Fibroblast of lung (primary cell): ENCODE measurements around the gene NEFH. TPM values are rescaled to one million over a fixed set of nuclear protein-coding genes. Genes with fewer than 3 reads are reported as not detected.

Source experiments
- DNase-seq, 2 donors: peaks; one replicate each; pipeline versions ENCODE4 v3.0.0 to v3.0.0-alpha.2; 2010; ENCODE audit warnings: low read depth in 2 of 2
- H2AFZ ChIP-seq: 2 replicates; pipeline ENCODE4 v1.5.1; 2012; ENCODE audit warnings: low read length, control low read depth, inconsistent platforms
- H3K27ac ChIP-seq: 2 replicates; pipeline ENCODE4 v1.5.1; 2011; ENCODE audit warnings: low read length, control low read depth; ENCODE audit not compliant: insufficient read depth
- H3K27me3 ChIP-seq: 2 replicates; pipeline ENCODE4 v1.5.1; 2011; ENCODE audit warnings: mild to moderate bottlenecking, low read length; ENCODE audit not compliant: control insufficient read depth, insufficient read depth
- H3K36me3 ChIP-seq: 2 replicates; pipeline ENCODE4 v1.5.1; 2011; ENCODE audit warnings: low read length; ENCODE audit not compliant: control insufficient read depth, insufficient read depth
- H3K4me1 ChIP-seq: 2 replicates; pipeline ENCODE4 v1.5.1; 2011; ENCODE audit warnings: low read length; ENCODE audit not compliant: control insufficient read depth, insufficient read depth; ENCODE audit errors: extremely low read depth
- H3K4me2 ChIP-seq: 2 replicates; pipeline ENCODE4 v1.5.1; 2011; ENCODE audit warnings: low read length, control low read depth; ENCODE audit not compliant: insufficient read depth; ENCODE audit errors: extremely low read depth
- H3K4me3 ChIP-seq, 4 experiments: fragments of 200-600 bp in 1 of 4; sonication (generic) in 1 of 4; replicated peaks in 1 of 4; 2 replicates each; pipeline ENCODE4 v1.5.1; 2011 to 2016; ENCODE audit warnings: low read length in 4 of 4, low read depth in 3 of 4, mild to moderate bottlenecking in 3 of 4, control low read depth in 2 of 4, inconsistent platforms in 1 of 4, mixed read lengths in 1 of 4; ENCODE audit not compliant: insufficient read depth in 1 of 4; ENCODE audit errors: control extremely low read depth in 1 of 4
- H3K79me2 ChIP-seq: 2 replicates; pipeline ENCODE4 v1.5.1; 2012; ENCODE audit warnings: mild to moderate bottlenecking, low read length, inconsistent platforms; ENCODE audit not compliant: control insufficient read depth, insufficient read depth
- H3K9ac ChIP-seq: 2 replicates; pipeline ENCODE4 v1.5.1; 2011; ENCODE audit warnings: mild to moderate bottlenecking, low read length, control low read depth; ENCODE audit not compliant: insufficient read depth
- H3K9me3 ChIP-seq: 2 replicates; pipeline ENCODE4 v1.5.1; 2012; ENCODE audit warnings: low read depth, low read length; ENCODE audit not compliant: control insufficient read depth, insufficient read depth
- H4K20me1 ChIP-seq: 2 replicates; pipeline ENCODE4 v1.5.1; 2011; ENCODE audit warnings: low read length; ENCODE audit not compliant: control insufficient read depth, insufficient read depth; ENCODE audit errors: extremely low read depth
- EZH2 ChIP-seq: IDR thresholded peaks from 2 replicates; pipeline ENCODE4 v1.5.1; 2012; ENCODE audit warnings: low read length, control low read depth, mild to moderate bottlenecking; ENCODE audit errors: missing control alignments
- polyA plus RNA-seq, 2 donors: library from polyadenylated mRNA; depleted of rRNA in 1 of 2; stranded (reverse) in 1 of 2; unstranded in 1 of 2; fragments of >200 nt; gene quantifications; 2 replicates each; pipeline ENCODE4 v1.2.1, GENCODE V29; 2011 to 2012; ENCODE audit warnings: missing spikeins in 1 of 2
- total RNA-seq: library from RNA; depleted of rRNA; stranded (reverse); fragments of >200 nt; gene quantifications from 2 replicates; pipeline ENCODE4 v1.2.1, GENCODE V29; 2014
- TF ChIP-seq, protein P1 (sequence below), 2 donors: IDR thresholded peaks in 1 of 2; conservative IDR thresholded peaks in 1 of 2; 1 replicate in 1 of 2; 2 replicates in 1 of 2; pipeline ENCODE4 v1.5.1; 2011 to 2012; ENCODE audit warnings: low read length in 2 of 2, control low read depth in 1 of 2, inconsistent platforms in 1 of 2, low read depth in 1 of 2, mild to moderate bottlenecking in 1 of 2

The NEFH gene
- total and polyA plus RNA-seq, 2 donors (not counting 1 experiment from before 2014, with no cell fraction given), result 0.17 to 0.37 TPM

- DNase-seq, result peak in 1 of 2 donors; percentile 86
- H3K9ac ChIP-seq, result no peak overlapping the region
- H3K4me2 ChIP-seq, result no peak overlapping the region
Measured at GRCh38 chr22:29456211-29456671, 23.8 kb upstream of the NEFH start.

GRCh38 chr22:29457730-29458129 lies 22.3 kb upstream of the NEFH start:
- TF ChIP-seq, protein P1, sequence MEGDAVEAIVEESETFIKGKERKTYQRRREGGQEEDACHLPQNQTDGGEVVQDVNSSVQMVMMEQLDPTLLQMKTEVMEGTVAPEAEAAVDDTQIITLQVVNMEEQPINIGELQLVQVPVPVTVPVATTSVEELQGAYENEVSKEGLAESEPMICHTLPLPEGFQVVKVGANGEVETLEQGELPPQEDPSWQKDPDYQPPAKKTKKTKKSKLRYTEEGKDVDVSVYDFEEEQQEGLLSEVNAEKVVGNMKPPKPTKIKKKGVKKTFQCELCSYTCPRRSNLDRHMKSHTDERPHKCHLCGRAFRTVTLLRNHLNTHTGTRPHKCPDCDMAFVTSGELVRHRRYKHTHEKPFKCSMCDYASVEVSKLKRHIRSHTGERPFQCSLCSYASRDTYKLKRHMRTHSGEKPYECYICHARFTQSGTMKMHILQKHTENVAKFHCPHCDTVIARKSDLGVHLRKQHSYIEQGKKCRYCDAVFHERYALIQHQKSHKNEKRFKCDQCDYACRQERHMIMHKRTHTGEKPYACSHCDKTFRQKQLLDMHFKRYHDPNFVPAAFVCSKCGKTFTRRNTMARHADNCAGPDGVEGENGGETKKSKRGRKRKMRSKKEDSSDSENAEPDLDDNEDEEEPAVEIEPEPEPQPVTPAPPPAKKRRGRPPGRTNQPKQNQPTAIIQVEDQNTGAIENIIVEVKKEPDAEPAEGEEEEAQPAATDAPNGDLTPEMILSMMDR (conservative IDR thresholded peaks at IDR 0.05 in 1 of 2, IDR thresholded peaks at IDR 0.05 in 1 of 2; ENCODE audit: low read depth in 1 of 2, low read length in 2 of 2), result no peak
- TF ChIP-seq EZH2, result no peak

More at GRCh38 chr22:29456211-29456671, 23.8 kb upstream of the NEFH start:
- Histone ChIP-seq H3K27ac (no peak overlapping the region), H3K4me1 (no peaks in the 10 kb centered on the region), H4K20me1 (no peaks in the 10 kb centered on the region), H3K9me3 (no peaks in the 10 kb centered on the region), H3K27me3 (no peaks in the 10 kb centered on the region), H3K36me3 (no peaks in the 10 kb centered on the region), H3K4me3 (no peak overlapping the region), H2AFZ (no peak overlapping the region), H3K79me2 (no peaks in the 10 kb centered on the region)
- TF ChIP-seq EZH2, result no peak
- TF ChIP-seq, protein P1 (conservative IDR thresholded peaks at IDR 0.05 in 1 of 2, IDR thresholded peaks at IDR 0.05 in 1 of 2; ENCODE audit: low read depth in 1 of 2, low read length in 2 of 2), result no peak

DNA sequence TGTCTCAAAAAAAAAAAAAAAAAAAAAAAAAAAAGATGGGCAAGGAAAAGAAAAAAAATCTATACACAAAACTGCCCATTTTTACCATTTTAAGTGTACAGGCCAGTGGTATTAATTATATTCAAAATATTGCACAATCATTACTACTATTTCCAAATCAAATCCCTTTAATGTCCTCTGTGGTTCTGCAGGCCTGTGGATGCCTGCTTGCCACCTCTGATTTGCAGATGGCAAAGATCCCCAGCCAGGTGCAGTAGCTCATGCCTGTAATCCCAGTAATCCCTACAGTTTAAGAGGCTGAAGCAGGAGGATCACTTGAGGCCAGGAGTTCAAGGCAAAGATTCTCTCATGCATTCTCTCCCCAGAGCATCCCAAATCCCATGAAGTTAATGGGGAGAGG lies 21.5 kb upstream of the NEFH start:
- Histone ChIP-seq H3K4me1 (no peaks in the 10 kb centered on the region), H3K27ac (no peak overlapping the region), H2AFZ (no peak overlapping the region), H3K9ac (no peak overlapping the region), H3K36me3 (no peaks in the 10 kb centered on the region), H3K27me3 (no peaks in the 10 kb centered on the region), H3K9me3 (no peaks in the 10 kb centered on the region), H4K20me1 (no peaks in the 10 kb centered on the region), H3K4me3 (no peak overlapping the region), H3K4me2 (no peak overlapping the region), H3K79me2 (no peaks in the 10 kb centered on the region)
- no peak for DNase-seq
- TF ChIP-seq, protein P1 (conservative IDR thresholded peaks at IDR 0.05 in 1 of 2, IDR thresholded peaks at IDR 0.05 in 1 of 2; ENCODE audit: low read depth in 1 of 2, low read length in 2 of 2), result no peak
- TF ChIP-seq EZH2, result no peak

More at GRCh38 chr22:29457730-29458129, 22.3 kb upstream of the NEFH start:
- no peak overlapping the region for H3K27ac ChIP-seq
- no peaks in the 10 kb centered on the region for H3K27me3 ChIP-seq
- no peaks in the 10 kb centered on the region for H3K4me1 ChIP-seq
- H3K4me2 ChIP-seq, result no peak overlapping the region
- H3K9me3 ChIP-seq, result no peaks in the 10 kb centered on the region
- no peak overlapping the region for H3K4me3 ChIP-seq
- no peak overlapping the region for H3K9ac ChIP-seq
- H3K79me2 ChIP-seq, result no peaks in the 10 kb centered on the region
- H4K20me1 ChIP-seq, result no peaks in the 10 kb centered on the region
- DNase-seq, result peak; percentile 18 to 42
- H2AFZ ChIP-seq, result no peak overlapping the region
- no peaks in the 10 kb centered on the region for H3K36me3 ChIP-seq
